ENCODE measurements around the gene HOXD9.

Gene HOXD9

GRCh38 chr2:176132205-176133171 lies 10.0 kb downstream of the HOXD9 start:
- H3K4me3 ChIP-seq (ENCODE audit: low read length) = no peak overlapping the region

GRCh38 chr2:176133389-176133788 lies 10.9 kb downstream of the HOXD9 start:
- H3K36me3 ChIP-seq (ENCODE audit: insufficient read depth, low read length) = no peaks in the 10 kb centered on the region
- no peak overlapping the region for H2AFZ ChIP-seq (ENCODE audit: low read depth, low read length)
- peaks cover 6% of the 10 kb centered on the region for H3K9me3 ChIP-seq (ENCODE audit: low read length)
- H3K4me3 ChIP-seq (ENCODE audit: low read length) = no peak overlapping the region
- no peaks in the 10 kb centered on the region for H3K4me1 ChIP-seq (ENCODE audit: insufficient read depth, low read length)
- peaks cover 92% of the 10 kb centered on the region for H3K27me3 ChIP-seq (ENCODE audit: insufficient read depth, low read length)

More at GRCh38 chr2:176132205-176133171, 10.0 kb downstream of the HOXD9 start:
- Histone ChIP-seq H3K27me3 (ENCODE audit: insufficient read depth, low read length) (peaks cover 92% of the 10 kb centered on the region), H3K9me3 (ENCODE audit: low read length) (peaks cover 3% of the 10 kb centered on the region), H3K4me1 (ENCODE audit: insufficient read depth, low read length) (no peaks in the 10 kb centered on the region), H3K36me3 (ENCODE audit: insufficient read depth, low read length) (no peaks in the 10 kb centered on the region), H2AFZ (ENCODE audit: low read depth, low read length) (no peak overlapping the region)

GRCh38 chr2:176134035-176134434 lies 11.5 kb downstream of the HOXD9 start:
- Histone ChIP-seq H3K4me3 (ENCODE audit: low read length) (no peak overlapping the region), H3K4me1 (ENCODE audit: insufficient read depth, low read length) (no peaks in the 10 kb centered on the region), H2AFZ (ENCODE audit: low read depth, low read length) (no peak overlapping the region), H3K27me3 (ENCODE audit: insufficient read depth, low read length) (peaks cover 92% of the 10 kb centered on the region), H3K36me3 (ENCODE audit: insufficient read depth, low read length) (no peaks in the 10 kb centered on the region), H3K9me3 (ENCODE audit: low read length) (peaks cover 10% of the 10 kb centered on the region)

GRCh38 chr2:176135035-176135440 lies 12.5 kb downstream of the HOXD9 start:
- H3K36me3 ChIP-seq (ENCODE audit: insufficient read depth, low read length) = no peaks in the 10 kb centered on the region

DNA sequence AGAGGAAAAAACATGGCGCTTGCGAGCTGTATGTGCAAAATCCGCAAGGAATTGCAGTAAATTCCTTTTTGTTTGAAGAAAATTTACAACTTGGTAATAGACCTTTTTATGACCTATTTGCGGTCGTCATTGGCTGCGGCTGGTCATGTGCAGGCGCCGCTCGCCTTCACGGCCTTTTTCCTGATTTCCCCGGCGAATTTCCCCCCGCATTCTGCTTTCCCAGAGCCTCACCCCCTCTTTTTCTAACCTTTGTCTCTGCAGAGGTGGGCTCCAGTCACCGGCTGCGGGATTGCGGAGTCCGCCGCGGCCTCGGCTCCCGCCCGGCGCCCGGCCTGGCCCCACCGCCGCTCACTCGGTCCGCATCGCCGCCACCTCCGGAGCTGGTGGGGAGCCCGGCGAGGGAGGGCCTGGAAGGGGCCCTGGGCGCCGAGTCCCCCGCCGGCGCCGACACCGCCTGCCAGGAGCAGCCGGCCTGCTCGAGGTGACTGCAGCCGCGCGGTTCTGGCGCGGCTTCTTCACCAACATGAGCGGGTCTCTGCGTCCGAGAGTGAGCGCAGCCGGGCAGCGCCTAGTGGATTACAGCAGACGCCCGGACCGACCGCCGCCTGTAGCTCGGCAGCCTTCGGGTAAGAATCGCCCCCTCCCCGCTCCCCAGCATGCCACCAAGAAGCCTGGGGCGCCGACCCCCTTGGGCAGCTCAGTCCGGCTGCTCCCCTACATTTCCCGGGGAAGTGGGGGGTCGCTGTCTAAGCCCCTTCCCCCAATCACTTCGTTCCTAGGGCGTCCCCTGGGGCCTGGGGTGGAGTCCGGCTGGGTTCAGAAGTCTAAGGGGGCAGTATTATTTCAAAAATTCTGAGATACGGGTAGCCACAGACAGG lies 14.1 kb downstream of the HOXD9 start:
- no peaks in the 10 kb centered on the region for H3K4me1 ChIP-seq (ENCODE audit: insufficient read depth, low read length)
- peaks cover 95% of the 10 kb centered on the region for H3K27me3 ChIP-seq (ENCODE audit: insufficient read depth, low read length)
- peak overlapping the region; percentile 71 for H2AFZ ChIP-seq (ENCODE audit: low read depth, low read length)
- H3K9me3 ChIP-seq (ENCODE audit: low read length) = peaks cover 12% of the 10 kb centered on the region
- no peaks in the 10 kb centered on the region for H3K36me3 ChIP-seq (ENCODE audit: insufficient read depth, low read length)
- peak overlapping the region; percentile 4 for H3K4me3 ChIP-seq (ENCODE audit: low read length)

More at GRCh38 chr2:176135035-176135440, 12.5 kb downstream of the HOXD9 start:
- peaks cover 96% of the 10 kb centered on the region for H3K27me3 ChIP-seq (ENCODE audit: insufficient read depth, low read length)
- no peaks in the 10 kb centered on the region for H3K4me1 ChIP-seq (ENCODE audit: insufficient read depth, low read length)
- no peak overlapping the region for H3K4me3 ChIP-seq (ENCODE audit: low read length)
- no peak overlapping the region for H2AFZ ChIP-seq (ENCODE audit: low read depth, low read length)
- H3K9me3 ChIP-seq (ENCODE audit: low read length) = peaks cover 12% of the 10 kb centered on the region

DNA sequence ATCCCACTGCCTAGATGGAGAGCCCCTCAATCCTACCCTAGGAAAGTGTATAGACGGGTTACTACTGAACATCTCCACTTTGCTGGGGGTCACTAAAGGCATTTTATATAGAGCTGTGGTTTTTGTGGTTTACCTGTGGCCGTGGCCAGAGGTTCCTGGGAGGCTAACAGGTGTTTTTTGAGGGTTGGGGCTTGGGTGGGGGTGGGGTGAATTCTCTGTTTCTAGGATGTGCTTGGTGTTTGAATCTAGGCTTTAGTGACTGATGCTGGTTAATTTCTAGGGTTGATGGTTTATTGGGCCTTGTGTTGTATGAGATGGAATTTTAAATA lies 14.7 kb downstream of the HOXD9 start:
- Histone ChIP-seq H3K4me3 (ENCODE audit: low read length) (no peak overlapping the region), H3K36me3 (ENCODE audit: insufficient read depth, low read length) (no peaks in the 10 kb centered on the region), H3K9me3 (ENCODE audit: low read length) (peaks cover 12% of the 10 kb centered on the region), H3K27me3 (ENCODE audit: insufficient read depth, low read length) (peaks cover 94% of the 10 kb centered on the region), H3K4me1 (ENCODE audit: insufficient read depth, low read length) (no peaks in the 10 kb centered on the region), H2AFZ (ENCODE audit: low read depth, low read length) (no peak overlapping the region)

- Histone ChIP-seq H3K27me3 (ENCODE audit: insufficient read depth, low read length) (peaks cover 94% of the 10 kb centered on the region), H3K36me3 (ENCODE audit: insufficient read depth, low read length) (no peaks in the 10 kb centered on the region), H3K4me3 (ENCODE audit: low read length) (no peak overlapping the region), H3K4me1 (ENCODE audit: insufficient read depth, low read length) (no peaks in the 10 kb centered on the region), H3K9me3 (ENCODE audit: low read length) (peaks cover 12% of the 10 kb centered on the region), H2AFZ (ENCODE audit: low read depth, low read length) (no peak overlapping the region)
These were observed 15.4 kb downstream of the HOXD9 start for GRCh38 chr2:176137906-176138305.

DNA sequence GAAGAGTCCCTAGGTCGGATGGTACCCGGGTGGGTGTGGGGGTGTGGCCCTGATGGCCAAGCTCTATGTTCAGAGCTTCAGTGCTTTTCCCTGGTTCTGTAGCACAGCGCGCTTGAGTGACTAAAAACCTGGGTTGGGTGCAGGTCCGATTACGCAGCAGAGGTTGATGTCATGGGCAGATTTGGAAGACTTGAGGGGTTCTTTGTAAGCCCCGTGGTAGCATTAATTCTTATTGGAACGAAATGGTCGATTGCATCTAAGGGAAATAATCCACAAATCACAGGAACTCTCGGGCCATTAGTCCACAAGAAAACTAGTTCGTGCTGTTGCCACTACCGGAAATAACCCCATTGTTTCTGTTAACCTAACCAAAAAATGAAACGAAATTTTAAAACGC lies 16.0 kb downstream of the HOXD9 start:
- no peaks in the 10 kb centered on the region for H3K36me3 ChIP-seq (ENCODE audit: insufficient read depth, low read length)
- peaks cover 12% of the 10 kb centered on the region for H3K9me3 ChIP-seq (ENCODE audit: low read length)
- peaks cover 92% of the 10 kb centered on the region for H3K27me3 ChIP-seq (ENCODE audit: insufficient read depth, low read length)
- no peaks in the 10 kb centered on the region for H3K4me1 ChIP-seq (ENCODE audit: insufficient read depth, low read length)
- H3K4me3 ChIP-seq (ENCODE audit: low read length) = no peak overlapping the region
- no peak overlapping the region for H2AFZ ChIP-seq (ENCODE audit: low read depth, low read length)

- Histone ChIP-seq H3K36me3 (ENCODE audit: insufficient read depth, low read length) (no peaks in the 10 kb centered on the region), H2AFZ (ENCODE audit: low read depth, low read length) (no peak overlapping the region), H3K27me3 (ENCODE audit: insufficient read depth, low read length) (peaks cover 92% of the 10 kb centered on the region), H3K4me1 (ENCODE audit: insufficient read depth, low read length) (no peaks in the 10 kb centered on the region), H3K4me3 (ENCODE audit: low read length) (no peak overlapping the region), H3K9me3 (ENCODE audit: low read length) (peaks cover 12% of the 10 kb centered on the region)
These were observed 16.6 kb downstream of the HOXD9 start for GRCh38 chr2:176138923-176139660.

DNA sequence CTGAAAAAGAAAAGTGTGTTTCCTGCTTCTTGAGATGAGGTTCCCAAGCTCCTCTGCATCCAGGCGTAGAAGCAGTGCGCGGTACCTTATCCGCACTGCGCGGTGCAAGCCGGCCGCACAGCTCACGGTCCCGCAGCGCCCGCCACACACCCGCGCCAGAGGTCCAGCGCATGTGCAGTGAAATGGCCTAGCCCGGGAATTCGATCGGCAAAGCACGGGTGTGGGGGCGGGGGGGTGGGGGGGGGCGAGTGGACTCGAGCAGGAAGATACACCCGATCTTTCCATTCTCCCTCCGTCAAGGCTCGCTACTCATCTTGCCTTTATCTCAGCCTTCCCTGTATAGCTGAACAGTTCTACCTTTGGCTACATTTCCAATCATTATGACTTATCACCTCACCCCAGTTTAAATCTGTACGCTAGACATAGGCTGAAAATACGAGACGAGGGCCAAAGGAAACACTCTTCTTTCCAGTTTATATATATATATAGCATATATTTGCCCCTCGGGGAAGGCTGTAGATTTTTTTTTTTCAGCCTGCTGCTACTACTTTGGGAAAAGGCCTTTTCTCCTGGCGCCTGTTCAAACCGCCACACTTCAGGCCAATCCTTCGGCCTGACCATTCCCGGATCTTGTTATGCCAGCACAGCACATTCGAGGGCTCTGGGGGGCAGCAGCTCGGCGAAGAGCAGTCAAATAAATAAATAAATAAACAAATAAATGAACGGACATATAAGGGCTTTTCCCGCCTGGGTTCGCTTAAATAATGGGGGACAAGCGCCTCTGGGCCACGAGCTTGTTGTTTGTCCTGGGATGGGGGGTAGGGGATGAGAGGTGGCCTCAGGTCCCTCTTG lies 17.4 kb downstream of the HOXD9 start:
- Histone ChIP-seq H3K4me3 (ENCODE audit: low read length) (peak overlapping the region; percentile 43), H3K4me1 (ENCODE audit: insufficient read depth, low read length) (no peaks in the 10 kb centered on the region), H3K36me3 (ENCODE audit: insufficient read depth, low read length) (no peaks in the 10 kb centered on the region), H3K27me3 (ENCODE audit: insufficient read depth, low read length) (peaks cover 88% of the 10 kb centered on the region), H2AFZ (ENCODE audit: low read depth, low read length) (no peak overlapping the region), H3K9me3 (ENCODE audit: low read length) (peaks cover 12% of the 10 kb centered on the region)

DNA sequence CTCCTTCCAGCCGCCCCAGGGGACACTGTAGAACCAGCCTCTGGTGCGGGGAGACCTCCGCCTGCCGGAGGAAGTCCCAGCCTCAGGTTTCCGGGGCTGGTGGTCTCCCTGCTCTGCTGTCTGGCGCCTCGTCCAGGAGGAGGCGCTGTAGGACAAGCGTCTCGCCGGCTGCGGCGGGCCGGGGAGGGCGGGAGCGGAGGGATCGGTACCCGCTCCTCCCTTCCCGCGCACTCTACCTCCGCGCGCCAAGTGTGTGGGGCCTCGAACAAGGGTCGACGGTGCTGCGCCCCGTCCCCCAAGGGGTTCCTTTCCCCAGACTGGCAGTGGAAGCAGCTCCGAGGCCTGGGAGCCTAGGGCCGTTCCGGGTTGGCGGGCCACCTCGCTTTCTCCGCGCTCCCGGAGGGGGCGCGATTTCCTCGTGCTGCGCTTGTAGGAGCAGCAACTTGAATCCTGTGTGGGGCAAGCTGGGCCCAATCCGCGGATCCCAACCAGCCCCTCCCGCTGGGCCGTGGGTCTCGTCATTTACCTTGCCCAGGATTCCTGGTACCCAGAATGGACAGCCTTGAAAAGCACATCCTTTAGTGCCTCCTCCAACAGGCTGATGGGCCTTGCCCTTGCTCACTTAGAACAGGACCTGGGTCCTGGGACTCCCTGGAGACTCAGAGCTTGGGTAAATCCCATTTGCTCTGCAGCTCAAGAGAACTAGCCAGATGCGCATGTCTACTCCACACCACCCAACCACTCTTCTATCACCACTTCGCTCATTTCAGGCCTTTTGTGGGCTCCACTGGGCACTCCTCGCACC lies 18.2 kb downstream of the HOXD9 start:
- H3K36me3 ChIP-seq (ENCODE audit: insufficient read depth, low read length) = no peaks in the 10 kb centered on the region
- H3K9me3 ChIP-seq (ENCODE audit: low read length) = peaks cover 11% of the 10 kb centered on the region
- H3K4me1 ChIP-seq (ENCODE audit: insufficient read depth, low read length) = no peaks in the 10 kb centered on the region
- peaks cover 88% of the 10 kb centered on the region for H3K27me3 ChIP-seq (ENCODE audit: insufficient read depth, low read length)
- no peak overlapping the region for H2AFZ ChIP-seq (ENCODE audit: low read depth, low read length)
- H3K4me3 ChIP-seq (ENCODE audit: low read length) = peak overlapping the region; percentile 43
